Measurements from ENCODE around the gene NUBPL. TPM values are rescaled to one million over a fixed set of nuclear protein-coding genes. Genes with fewer than 3 reads are reported as not detected.
"Not testable (repeated sequence)": the region's sequence is repeated elsewhere in the genome, so short reads cannot be mapped to it uniquely, and the experiment has no call there.

Gene NUBPL
- total RNA-seq, 2 experiments from 2014 or later = 4.2 to 4.7 TPM

DNA sequence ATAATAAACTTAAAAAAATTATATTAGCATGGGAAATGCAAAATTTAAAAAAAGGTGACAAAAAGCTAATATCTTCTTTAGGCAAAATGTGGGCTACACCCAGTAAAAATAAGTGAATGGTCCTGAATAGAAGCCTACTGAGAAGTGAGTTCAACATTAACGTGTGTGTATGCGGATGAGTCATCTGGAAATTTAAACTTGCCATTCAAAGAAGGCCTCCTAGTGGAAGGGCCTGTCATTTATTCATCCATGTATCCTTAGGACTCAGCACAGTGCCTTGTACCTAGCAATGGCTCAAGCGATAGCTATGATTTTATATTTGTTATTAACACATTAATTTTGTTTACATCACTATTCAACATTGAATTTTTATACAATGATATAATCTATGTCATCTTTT is 226.2 kb downstream of the NUBPL start:
- no peak for DNase-seq
- Mint-ChIP-seq H3K9me3 (no peaks in the 10 kb centered on the region), H3K4me3 (no peak overlapping the region)

DNA sequence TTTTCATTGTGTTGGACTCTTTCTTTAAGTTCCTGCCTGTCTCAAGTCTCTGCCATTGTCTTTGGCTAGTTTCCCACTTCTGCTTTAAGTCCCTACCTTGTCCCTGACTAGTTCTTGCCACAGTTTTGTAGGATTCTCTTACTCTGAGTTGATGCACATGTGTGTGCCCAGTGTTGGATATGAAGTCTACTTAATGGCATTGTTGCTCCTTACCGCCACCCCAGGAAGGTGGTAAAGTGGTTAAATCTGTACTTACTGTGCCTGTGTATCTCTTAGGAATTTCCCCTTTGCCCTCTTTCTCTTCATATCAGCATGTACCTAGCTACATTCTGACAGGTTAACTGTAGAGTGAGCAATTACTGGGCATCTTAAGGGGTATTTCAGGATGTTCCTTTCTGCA is 227.1 kb downstream of the NUBPL start:
- H3K4me1 Mint-ChIP-seq = no peaks in the 10 kb centered on the region
- DNase-seq = no peak
- no peaks in the 10 kb centered on the region for H3K9me3 Mint-ChIP-seq
- ChIA-PET CTCF (no interaction called here), POLR2A (no interaction called here)
- no peak overlapping the region for H3K4me3 Mint-ChIP-seq
- H3K36me3 Mint-ChIP-seq (ENCODE audit: low read depth) = no peaks in the 10 kb centered on the region
- no peak overlapping the region for H3K27ac Mint-ChIP-seq
- no peaks in the 10 kb centered on the region for H3K27me3 Mint-ChIP-seq

More for the DNA sequence above, 226.2 kb downstream of the NUBPL start:
- H3K27me3 Mint-ChIP-seq = no peaks in the 10 kb centered on the region
- H3K27ac Mint-ChIP-seq = no peak overlapping the region
- no peaks in the 10 kb centered on the region for H3K4me1 Mint-ChIP-seq
- H3K36me3 Mint-ChIP-seq (ENCODE audit: low read depth) = no peaks in the 10 kb centered on the region
- CTCF ChIA-PET = no interaction called here
- POLR2A ChIA-PET = no interaction called here

- Mint-ChIP-seq H3K27me3 (no peaks in the 10 kb centered on the region), H3K27ac (no peak overlapping the region), H3K9me3 (no peaks in the 10 kb centered on the region), H3K4me1 (no peaks in the 10 kb centered on the region), H3K4me3 (no peak overlapping the region), H3K36me3 (ENCODE audit: low read depth) (no peaks in the 10 kb centered on the region)
- POLR2A ChIA-PET = no interaction called here
- CTCF ChIA-PET = no interaction called here
- no peak for DNase-seq
Measured at GRCh38 chr14:31792726-31793125, 231.5 kb downstream of the NUBPL start.

GRCh38 chr14:31797946-31798345 is 236.7 kb downstream of the NUBPL start:
- CTCF ChIA-PET; H3K36me3 Mint-ChIP-seq (ENCODE audit: low read depth); H3K4me1 Mint-ChIP-seq: not testable (repeated sequence)

DNA sequence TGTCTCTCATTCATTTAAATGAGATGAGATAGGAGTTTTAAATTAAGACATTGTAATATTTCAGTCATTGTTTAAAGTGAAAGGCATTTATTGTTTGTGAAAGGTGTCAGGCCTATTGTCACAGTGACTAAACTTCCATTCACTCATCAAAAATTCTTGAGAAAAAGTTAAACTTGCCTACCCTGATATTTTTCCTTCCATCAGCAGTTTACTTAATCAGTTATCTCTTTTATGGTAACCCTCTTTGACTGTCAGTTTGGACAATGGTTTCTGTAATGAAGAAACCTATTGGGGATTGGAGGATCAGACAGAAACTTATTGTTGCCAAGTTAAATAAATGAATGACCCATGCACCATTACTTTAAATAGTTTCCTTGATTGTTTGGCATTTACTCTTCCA is 241.6 kb downstream of the NUBPL start:
- ChIA-PET CTCF (no interaction called here), POLR2A (no interaction called here)
- H3K27ac Mint-ChIP-seq = no peak overlapping the region
- no peaks in the 10 kb centered on the region for H3K36me3 Mint-ChIP-seq (ENCODE audit: low read depth)
- no peak overlapping the region for H3K4me3 Mint-ChIP-seq
- no peaks in the 10 kb centered on the region for H3K4me1 Mint-ChIP-seq
- peaks cover 3% of the 10 kb centered on the region for H3K9me3 Mint-ChIP-seq
- H3K27me3 Mint-ChIP-seq = no peaks in the 10 kb centered on the region
- no peak for DNase-seq

More at GRCh38 chr14:31797946-31798345, 236.7 kb downstream of the NUBPL start:
- H3K27me3 Mint-ChIP-seq, POLR2A ChIA-PET, H3K4me3 Mint-ChIP-seq, H3K9me3 Mint-ChIP-seq, DNase-seq, H3K27ac Mint-ChIP-seq: not testable (repeated sequence)

DNA sequence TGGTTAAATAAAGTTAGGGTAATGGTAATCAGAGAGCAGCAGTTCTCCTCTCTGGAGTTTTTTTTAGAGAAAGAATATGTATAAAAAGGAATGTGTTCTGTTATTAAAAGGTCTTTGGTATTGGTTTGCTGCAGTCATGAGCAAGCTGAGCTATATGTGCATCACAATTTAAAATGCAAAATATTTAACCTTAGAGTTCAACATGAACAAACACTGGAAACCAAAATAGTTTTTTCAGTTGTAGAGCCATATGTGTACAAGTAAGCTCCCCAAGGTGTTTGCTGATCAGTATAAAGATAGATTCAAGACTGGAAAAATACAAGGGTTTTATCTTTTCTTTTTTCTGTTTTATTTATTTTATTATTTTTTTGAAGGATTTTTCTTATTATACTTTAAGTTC is 245.0 kb downstream of the NUBPL start:
- no peaks in the 10 kb centered on the region for H3K36me3 Mint-ChIP-seq (ENCODE audit: low read depth)
- H3K27ac Mint-ChIP-seq = no peak overlapping the region
- CTCF ChIA-PET = no interaction called here
- peaks cover 4% of the 10 kb centered on the region for H3K9me3 Mint-ChIP-seq
- no peak for DNase-seq
- H3K4me3 Mint-ChIP-seq = no peak overlapping the region
- POLR2A ChIA-PET = no interaction called here
- H3K4me1 Mint-ChIP-seq = no peaks in the 10 kb centered on the region
- H3K27me3 Mint-ChIP-seq = no peaks in the 10 kb centered on the region

- H3K4me3 Mint-ChIP-seq; H3K27ac Mint-ChIP-seq; H3K27me3 Mint-ChIP-seq; H3K36me3 Mint-ChIP-seq (ENCODE audit: low read depth); CTCF ChIA-PET; POLR2A ChIA-PET; DNase-seq; H3K4me1 Mint-ChIP-seq: not testable (repeated sequence)
- H3K9me3 Mint-ChIP-seq = peaks cover 12% of the 10 kb centered on the region
Measured at GRCh38 chr14:31811693-31812628, 250.8 kb downstream of the NUBPL start.

- H3K4me3 Mint-ChIP-seq; DNase-seq; CTCF ChIA-PET; H3K36me3 Mint-ChIP-seq (ENCODE audit: low read depth); H3K4me1 Mint-ChIP-seq; H3K27me3 Mint-ChIP-seq; H3K27ac Mint-ChIP-seq; POLR2A ChIA-PET: not testable (repeated sequence)
- H3K9me3 Mint-ChIP-seq = peaks cover 12% of the 10 kb centered on the region
Measured at GRCh38 chr14:31813724-31814490, 252.7 kb downstream of the NUBPL start.

GRCh38 chr14:31819281-31819680 is 258.1 kb downstream of the NUBPL start:
- CTCF ChIA-PET = no interaction called here
- POLR2A ChIA-PET = no interaction called here
- DNase-seq = no peak
- Mint-ChIP-seq H3K4me3 (no peak overlapping the region), H3K27ac (no peak overlapping the region), H3K9me3 (no peaks in the 10 kb centered on the region), H3K4me1 (no peaks in the 10 kb centered on the region), H3K27me3 (no peaks in the 10 kb centered on the region), H3K36me3 (ENCODE audit: low read depth) (peaks cover 2% of the 10 kb centered on the region)

DNA sequence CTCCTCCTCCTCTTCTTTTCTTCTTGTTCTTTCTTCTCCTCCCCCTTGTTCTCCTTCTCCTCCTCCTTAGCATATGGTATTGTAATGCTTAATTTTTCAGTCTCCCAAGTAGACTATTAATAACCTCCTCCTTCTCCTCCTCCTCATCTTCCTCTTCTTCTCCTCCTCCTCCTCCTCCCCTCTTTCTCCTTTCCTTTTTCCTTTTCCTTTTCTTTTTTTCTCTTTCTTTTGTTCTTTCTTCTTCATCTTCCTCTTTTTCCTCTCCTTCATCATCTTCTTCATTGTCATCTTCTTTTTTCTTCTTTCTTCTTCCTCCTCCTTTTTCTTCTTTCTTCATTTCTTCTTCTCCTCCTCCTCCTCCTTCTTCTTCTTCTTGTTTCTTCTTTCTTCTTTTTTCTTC is 264.3 kb downstream of the NUBPL start:
- Mint-ChIP-seq H3K27ac (no peak overlapping the region), H3K9me3 (no peaks in the 10 kb centered on the region), H3K27me3 (no peaks in the 10 kb centered on the region), H3K4me1 (no peaks in the 10 kb centered on the region), H3K4me3 (no peak overlapping the region), H3K36me3 (ENCODE audit: low read depth) (peaks cover 2% of the 10 kb centered on the region)
- ChIA-PET CTCF (no interaction called here), POLR2A (no interaction called here)
- DNase-seq = no peak

GRCh38 chr14:31827325-31827724 is 266.1 kb downstream of the NUBPL start:
- H3K36me3 Mint-ChIP-seq (ENCODE audit: low read depth) = no peaks in the 10 kb centered on the region
- H3K27ac Mint-ChIP-seq = no peak overlapping the region
- no peaks in the 10 kb centered on the region for H3K9me3 Mint-ChIP-seq
- no peaks in the 10 kb centered on the region for H3K4me1 Mint-ChIP-seq
- POLR2A ChIA-PET = no interaction called here
- H3K4me3 Mint-ChIP-seq = no peak overlapping the region
- CTCF ChIA-PET = no interaction called here
- no peak for DNase-seq
- H3K27me3 Mint-ChIP-seq = no peaks in the 10 kb centered on the region

- Mint-ChIP-seq H3K4me1 (no peaks in the 10 kb centered on the region), H3K9me3 (no peaks in the 10 kb centered on the region), H3K36me3 (ENCODE audit: low read depth) (no peaks in the 10 kb centered on the region), H3K4me3 (no peak overlapping the region), H3K27me3 (no peaks in the 10 kb centered on the region), H3K27ac (no peak overlapping the region)
- ChIA-PET CTCF (no interaction called here), POLR2A (no interaction called here)
- no peak for DNase-seq
Measured at GRCh38 chr14:31828946-31829868, 268.0 kb downstream of the NUBPL start.

DNA sequence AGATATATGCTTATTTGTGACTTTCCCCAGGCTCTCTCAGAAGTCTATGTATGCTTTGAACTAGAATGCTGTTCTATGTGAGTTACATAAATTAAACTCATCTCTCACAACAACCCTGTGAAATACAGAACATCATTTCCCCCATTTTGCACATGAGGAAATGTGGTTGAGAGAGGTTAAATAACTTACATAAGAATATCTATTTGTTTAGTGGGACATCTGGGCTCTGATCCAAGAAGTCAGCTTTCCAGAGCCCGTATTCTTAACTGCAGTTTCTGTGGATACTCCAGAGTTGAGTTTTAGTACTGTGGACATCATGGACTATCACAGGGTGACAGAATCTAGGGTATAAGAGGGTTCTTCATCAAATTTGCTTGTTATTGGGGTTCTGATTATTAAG is 273.4 kb downstream of the NUBPL start:
- ChIA-PET CTCF (no interaction called here), POLR2A (no interaction called here)
- Mint-ChIP-seq H3K27me3 (no peaks in the 10 kb centered on the region), H3K36me3 (ENCODE audit: low read depth) (no peaks in the 10 kb centered on the region), H3K4me1 (no peaks in the 10 kb centered on the region), H3K27ac (no peak overlapping the region), H3K9me3 (no peaks in the 10 kb centered on the region), H3K4me3 (no peak overlapping the region)
- no peak for DNase-seq

All from activated CD4-positive, alpha-beta memory T cell treated with anti-CD3 and anti-CD28 coated beads, Interleukin-2, amount 10 ng/mL, durations not matched to agents 7 days and 5 days (primary cell).